ENCODE data around the gene GIPC3. TPM values are rescaled to one million over a fixed set of nuclear protein-coding genes. Genes with fewer than 3 reads are reported as not detected.

The GIPC3 gene
- total and polyA plus RNA-seq, 4 donors: 0.23 to 0.95 (median 0.25) TPM

DNA sequence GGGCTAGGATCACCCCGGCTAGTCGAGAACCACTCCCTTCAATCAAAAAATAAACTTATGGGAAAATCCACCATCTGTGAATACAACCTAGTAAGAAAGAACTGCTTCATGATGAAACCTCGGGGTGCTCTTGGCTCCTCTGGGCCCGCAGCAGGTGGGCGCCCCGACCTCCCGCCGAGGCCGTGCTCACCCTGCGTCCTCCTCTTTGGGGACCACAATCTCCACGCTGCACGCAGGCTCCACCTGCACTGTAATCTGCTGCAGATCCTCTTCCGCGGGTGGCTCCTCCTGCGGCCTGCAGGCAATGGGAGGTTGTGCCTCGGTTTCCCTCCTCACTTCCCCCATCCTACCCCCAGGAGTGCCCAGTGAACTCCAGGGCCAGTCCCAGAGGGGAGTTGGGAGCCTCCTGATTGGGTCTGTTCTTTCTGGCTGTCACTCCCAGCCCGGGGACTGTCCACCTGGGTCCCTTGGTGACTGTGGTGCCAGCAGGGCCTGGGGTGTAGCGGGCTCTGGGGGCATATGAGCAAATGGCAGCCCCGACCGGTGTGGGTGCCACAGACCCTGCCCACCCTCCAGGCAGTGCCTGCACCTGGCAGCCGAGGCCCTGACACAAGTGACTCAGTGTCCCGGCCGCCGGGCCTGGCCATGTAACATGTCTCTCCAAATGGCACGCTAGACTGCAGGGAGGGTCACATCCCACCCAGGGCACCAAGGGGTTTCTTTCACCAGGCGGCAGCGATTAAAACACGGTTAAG is 56.4 kb downstream of the GIPC3 start:
- Histone ChIP-seq H3K4me1 (ENCODE audit: control insufficient read depth in 4 of 4, insufficient read depth in 4 of 4, low read length in 3 of 4) (peaks cover 7 to 16% (median 12%) of the 10 kb centered on the region in 4 donors), H3K9me3 (ENCODE audit: control insufficient read depth in 4 of 4, low read length in 3 of 4) (no peaks in the 10 kb centered on the region), H3K27ac (ENCODE audit: low read depth in 1 of 2, low read length in 2 of 2) (no peak overlapping the region), H3K36me3 (ENCODE audit: control insufficient read depth in 4 of 4, insufficient read depth in 3 of 4, low read depth in 1 of 4, low read length in 3 of 4) (peaks cover 0 to 21% (median 9%) of the 10 kb centered on the region in 4 donors), H3K27me3 (ENCODE audit: control insufficient read depth in 4 of 4, insufficient read depth in 4 of 4, low read length in 3 of 4) (no peaks in the 10 kb centered on the region), H3K4me3 (ENCODE audit: low read depth in 1 of 3, low read length in 3 of 3) (no peak overlapping the region), H3K9ac (ENCODE audit: low read depth in 1 of 2, low read length in 2 of 2) (no peak overlapping the region)
- WGBS: 93% methylated on average over 28 of the region's 28 CpGs
- TF ChIP-seq, protein P1, sequence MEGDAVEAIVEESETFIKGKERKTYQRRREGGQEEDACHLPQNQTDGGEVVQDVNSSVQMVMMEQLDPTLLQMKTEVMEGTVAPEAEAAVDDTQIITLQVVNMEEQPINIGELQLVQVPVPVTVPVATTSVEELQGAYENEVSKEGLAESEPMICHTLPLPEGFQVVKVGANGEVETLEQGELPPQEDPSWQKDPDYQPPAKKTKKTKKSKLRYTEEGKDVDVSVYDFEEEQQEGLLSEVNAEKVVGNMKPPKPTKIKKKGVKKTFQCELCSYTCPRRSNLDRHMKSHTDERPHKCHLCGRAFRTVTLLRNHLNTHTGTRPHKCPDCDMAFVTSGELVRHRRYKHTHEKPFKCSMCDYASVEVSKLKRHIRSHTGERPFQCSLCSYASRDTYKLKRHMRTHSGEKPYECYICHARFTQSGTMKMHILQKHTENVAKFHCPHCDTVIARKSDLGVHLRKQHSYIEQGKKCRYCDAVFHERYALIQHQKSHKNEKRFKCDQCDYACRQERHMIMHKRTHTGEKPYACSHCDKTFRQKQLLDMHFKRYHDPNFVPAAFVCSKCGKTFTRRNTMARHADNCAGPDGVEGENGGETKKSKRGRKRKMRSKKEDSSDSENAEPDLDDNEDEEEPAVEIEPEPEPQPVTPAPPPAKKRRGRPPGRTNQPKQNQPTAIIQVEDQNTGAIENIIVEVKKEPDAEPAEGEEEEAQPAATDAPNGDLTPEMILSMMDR (IDR thresholded peaks at IDR 0.05; ENCODE audit: low read depth, low read length, missing input control): no peak
- no peak for TF ChIP-seq GABPA (IDR thresholded peaks at IDR 0.05 in 1 of 2, conservative IDR thresholded peaks at IDR 0.05 in 1 of 2)
- no peak for TF ChIP-seq EGR1 (IDR thresholded peaks at IDR 0.05; ENCODE audit: low read depth in 2 of 2)
- no peak for TF ChIP-seq RXRA (IDR thresholded peaks at IDR 0.05)
- TF ChIP-seq MAX (IDR thresholded peaks at IDR 0.05): no peak
- TF ChIP-seq JUND (IDR thresholded peaks at IDR 0.05): no peak
- TF ChIP-seq HNF4G (IDR thresholded peaks at IDR 0.05): no peak
- no peak for DNase-seq (ENCODE audit: low spot score)

- H3K36me3 ChIP-seq (ENCODE audit: control insufficient read depth in 4 of 4, insufficient read depth in 3 of 4, low read depth in 1 of 4, low read length in 3 of 4): peaks cover 0 to 17% (median 9%) of the 10 kb centered on the region in 4 donors
- H3K27me3 ChIP-seq (ENCODE audit: control insufficient read depth in 4 of 4, insufficient read depth in 4 of 4, low read length in 3 of 4): no peaks in the 10 kb centered on the region
- H3K27ac ChIP-seq (ENCODE audit: low read depth in 1 of 2, low read length in 2 of 2): no peak overlapping the region
- no peak for TF ChIP-seq EGR1 (IDR thresholded peaks at IDR 0.05; ENCODE audit: low read depth in 2 of 2)
- TF ChIP-seq RAD21 (IDR thresholded peaks at IDR 0.05): no peak
- no peak for TF ChIP-seq FOXA1 (IDR thresholded peaks at IDR 0.05)
- TF ChIP-seq, protein P2, sequence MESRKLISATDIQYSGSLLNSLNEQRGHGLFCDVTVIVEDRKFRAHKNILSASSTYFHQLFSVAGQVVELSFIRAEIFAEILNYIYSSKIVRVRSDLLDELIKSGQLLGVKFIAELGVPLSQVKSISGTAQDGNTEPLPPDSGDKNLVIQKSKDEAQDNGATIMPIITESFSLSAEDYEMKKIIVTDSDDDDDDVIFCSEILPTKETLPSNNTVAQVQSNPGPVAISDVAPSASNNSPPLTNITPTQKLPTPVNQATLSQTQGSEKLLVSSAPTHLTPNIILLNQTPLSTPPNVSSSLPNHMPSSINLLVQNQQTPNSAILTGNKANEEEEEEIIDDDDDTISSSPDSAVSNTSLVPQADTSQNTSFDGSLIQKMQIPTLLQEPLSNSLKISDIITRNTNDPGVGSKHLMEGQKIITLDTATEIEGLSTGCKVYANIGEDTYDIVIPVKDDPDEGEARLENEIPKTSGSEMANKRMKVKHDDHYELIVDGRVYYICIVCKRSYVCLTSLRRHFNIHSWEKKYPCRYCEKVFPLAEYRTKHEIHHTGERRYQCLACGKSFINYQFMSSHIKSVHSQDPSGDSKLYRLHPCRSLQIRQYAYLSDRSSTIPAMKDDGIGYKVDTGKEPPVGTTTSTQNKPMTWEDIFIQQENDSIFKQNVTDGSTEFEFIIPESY (IDR thresholded peaks at IDR 0.05): no peak
- TF ChIP-seq SP1 (IDR thresholded peaks at IDR 0.05): no peak
- no peak for TF ChIP-seq MAX (IDR thresholded peaks at IDR 0.05)
- no peak for TF ChIP-seq FOXA2 (IDR thresholded peaks at IDR 0.05)
- no peak for TF ChIP-seq NR2F2 (IDR thresholded peaks at IDR 0.05)
- TF ChIP-seq YY1 (IDR thresholded peaks at IDR 0.05): no peak
- TF ChIP-seq HNF4G (IDR thresholded peaks at IDR 0.05): no peak
- TF ChIP-seq JUND (IDR thresholded peaks at IDR 0.05): no peak
- no peak overlapping the region for H3K4me3 ChIP-seq (ENCODE audit: low read depth in 1 of 3, low read length in 3 of 3)
- H3K4me1 ChIP-seq (ENCODE audit: control insufficient read depth in 4 of 4, insufficient read depth in 4 of 4, low read length in 3 of 4): peaks cover 7 to 16% (median 12%) of the 10 kb centered on the region in 4 donors
- H3K9me3 ChIP-seq (ENCODE audit: control insufficient read depth in 4 of 4, low read length in 3 of 4): no peaks in the 10 kb centered on the region
- no peak overlapping the region for H3K9ac ChIP-seq (ENCODE audit: low read depth in 1 of 2, low read length in 2 of 2)
- WGBS: 97% methylated on average over 17 of the region's 17 CpGs
- DNase-seq (ENCODE audit: low spot score): no peak
Observed at GRCh38 chr19:3642296-3642695, 57.0 kb downstream of the GIPC3 start.

Small RNAs within 50 kb of the gene (small RNA-seq; reads per million reads assigned to genes)
- not detected for gene AC005786.1

Other genes with a start within 250 kb of the GIPC3 start
- 100 to 1,000 TPM in 1 of 2 donors, 10 to 100 TPM in 1; 12.8 to 100 TPM for gene NFIC, start 218.9 kb upstream of the GIPC3 start, total RNA-seq
- gene NFIC, start 218.9 kb upstream of the GIPC3 start, polyA plus RNA-seq: 10 to 100 TPM; 71.8 to 78.5 TPM
- gene SMIM24, start 105.0 kb upstream of the GIPC3 start, total RNA-seq: 1 to 10 TPM in 1 of 2 donors, under 1 TPM in 1; 0.17 to 2.8 TPM
- gene SMIM24, start 105.0 kb upstream of the GIPC3 start, polyA plus RNA-seq: 10 to 100 TPM in 1 of 2 donors, 1 to 10 TPM in 1; 2.7 to 13.7 TPM
- not detected for gene SMIM44, start 102.0 kb upstream of the GIPC3 start, total RNA-seq
- not detected for gene SMIM44, start 102.0 kb upstream of the GIPC3 start, polyA plus RNA-seq
- 10 to 100 TPM in 1 of 2 donors, 1 to 10 TPM in 1; 8.1 to 12.0 TPM for gene DOHH, start 84.8 kb upstream of the GIPC3 start, total RNA-seq
- gene DOHH, start 84.8 kb upstream of the GIPC3 start, polyA plus RNA-seq: 10 to 100 TPM in 1 of 2 donors, 1 to 10 TPM in 1; 1.4 to 10.2 TPM
- gene FZR1, start 79.2 kb upstream of the GIPC3 start, total RNA-seq: 10 to 100 TPM; 17.0 to 27.3 TPM
- gene FZR1, start 79.2 kb upstream of the GIPC3 start, polyA plus RNA-seq: 10 to 100 TPM; 18.0 to 22.5 TPM
- under 1 TPM in 1 of 2 donors, not detected in 1; 0.17 TPM for gene TEKTIP1, start 46.3 kb upstream of the GIPC3 start, total RNA-seq
- gene TEKTIP1, start 46.3 kb upstream of the GIPC3 start, polyA plus RNA-seq: not detected
- gene MFSD12, start 27.9 kb upstream of the GIPC3 start, total RNA-seq: 10 to 100 TPM; 21.7 to 43.6 TPM
- gene MFSD12, start 27.9 kb upstream of the GIPC3 start, polyA plus RNA-seq: 10 to 100 TPM in 1 of 2 donors, 1 to 10 TPM in 1; 9.4 to 27.5 TPM
- 10 to 100 TPM; 28.6 to 35.1 TPM for gene HMG20B, start 12.5 kb upstream of the GIPC3 start, total RNA-seq
- 10 to 100 TPM; 29.3 to 31.7 TPM for gene HMG20B, start 12.5 kb upstream of the GIPC3 start, polyA plus RNA-seq
- 1 to 10 TPM; 1.7 to 6.0 TPM for gene TBXA2R, start 21.4 kb downstream of the GIPC3 start, total RNA-seq
- gene TBXA2R, start 21.4 kb downstream of the GIPC3 start, polyA plus RNA-seq: 1 to 10 TPM; 5.0 to 5.9 TPM
- 10 to 100 TPM; 12.7 to 13.2 TPM for gene CACTIN, start 41.3 kb downstream of the GIPC3 start, total RNA-seq
- gene CACTIN, start 41.3 kb downstream of the GIPC3 start, polyA plus RNA-seq: 1 to 10 TPM; 1.9 to 7.4 TPM
- gene PIP5K1C, start 115.0 kb downstream of the GIPC3 start, total RNA-seq: 1 to 10 TPM; 6.7 to 7.4 TPM
- gene PIP5K1C, start 115.0 kb downstream of the GIPC3 start, polyA plus RNA-seq: 1 to 10 TPM; 1.8 to 5.4 TPM
- gene TJP3, start 122.9 kb downstream of the GIPC3 start, total RNA-seq: 1 to 10 TPM; 6.0 to 6.1 TPM
- gene TJP3, start 122.9 kb downstream of the GIPC3 start, polyA plus RNA-seq: 1 to 10 TPM; 7.3 to 9.8 TPM
- gene APBA3, start 176.2 kb downstream of the GIPC3 start, total RNA-seq: 10 to 100 TPM; 11.9 to 24.3 TPM
- 1 to 10 TPM; 6.4 to 9.6 TPM for gene APBA3, start 176.2 kb downstream of the GIPC3 start, polyA plus RNA-seq
- 10 to 100 TPM; 25.1 to 28.5 TPM for gene MRPL54, start 177.2 kb downstream of the GIPC3 start, total RNA-seq
- 100 to 1,000 TPM in 1 of 2 donors, 10 to 100 TPM in 1; 57.2 to 109 TPM for gene MRPL54, start 177.2 kb downstream of the GIPC3 start, polyA plus RNA-seq
- gene RAX2, start 186.8 kb downstream of the GIPC3 start, total RNA-seq: not detected
- not detected for gene RAX2, start 186.8 kb downstream of the GIPC3 start, polyA plus RNA-seq
- gene MATK, start 200.9 kb downstream of the GIPC3 start, total RNA-seq: 1 to 10 TPM; 2.7 to 7.0 TPM
- gene MATK, start 200.9 kb downstream of the GIPC3 start, polyA plus RNA-seq: under 1 TPM; 0.78 to 0.97 TPM